ENCODE data around the gene SLFN11.

DNA sequence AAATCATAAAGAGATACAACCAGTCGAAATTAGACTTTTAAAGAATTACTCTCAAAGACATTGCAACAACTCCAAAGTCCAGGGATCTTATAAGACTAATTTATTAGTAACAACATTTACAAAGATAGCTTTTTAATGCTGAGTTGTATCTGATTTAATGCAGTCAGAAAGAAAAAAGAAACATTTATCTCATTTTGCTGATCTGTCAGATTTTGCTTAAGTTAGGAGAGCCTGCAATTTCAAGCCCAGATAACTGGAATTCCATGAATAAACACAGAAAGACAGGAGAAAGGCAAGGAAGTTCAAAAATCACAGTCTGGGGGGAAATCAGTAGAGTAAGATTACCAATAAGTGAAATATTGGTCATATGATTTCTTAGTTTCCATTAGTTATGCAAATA is 22.9 kb downstream of the SLFN11 start:
- no peak for TF ChIP-seq POLR2A (IDR thresholded peaks at IDR 0.05)
- TF ChIP-seq, protein P1, sequence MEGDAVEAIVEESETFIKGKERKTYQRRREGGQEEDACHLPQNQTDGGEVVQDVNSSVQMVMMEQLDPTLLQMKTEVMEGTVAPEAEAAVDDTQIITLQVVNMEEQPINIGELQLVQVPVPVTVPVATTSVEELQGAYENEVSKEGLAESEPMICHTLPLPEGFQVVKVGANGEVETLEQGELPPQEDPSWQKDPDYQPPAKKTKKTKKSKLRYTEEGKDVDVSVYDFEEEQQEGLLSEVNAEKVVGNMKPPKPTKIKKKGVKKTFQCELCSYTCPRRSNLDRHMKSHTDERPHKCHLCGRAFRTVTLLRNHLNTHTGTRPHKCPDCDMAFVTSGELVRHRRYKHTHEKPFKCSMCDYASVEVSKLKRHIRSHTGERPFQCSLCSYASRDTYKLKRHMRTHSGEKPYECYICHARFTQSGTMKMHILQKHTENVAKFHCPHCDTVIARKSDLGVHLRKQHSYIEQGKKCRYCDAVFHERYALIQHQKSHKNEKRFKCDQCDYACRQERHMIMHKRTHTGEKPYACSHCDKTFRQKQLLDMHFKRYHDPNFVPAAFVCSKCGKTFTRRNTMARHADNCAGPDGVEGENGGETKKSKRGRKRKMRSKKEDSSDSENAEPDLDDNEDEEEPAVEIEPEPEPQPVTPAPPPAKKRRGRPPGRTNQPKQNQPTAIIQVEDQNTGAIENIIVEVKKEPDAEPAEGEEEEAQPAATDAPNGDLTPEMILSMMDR (IDR thresholded peaks at IDR 0.05), result no peak
